22Rv1 (cell line): ENCODE results near the gene FLVCR2.

ENCODE experiments used
- CTCF ChIP-seq: fragments of 450-650 bp; IDR thresholded peaks from 2 replicates; pipeline ENCODE4 v1.5.1; 2017; ENCODE audit warnings: mild to moderate bottlenecking
- ZFX ChIP-seq: fragments of 450-650 bp; IDR thresholded peaks from 2 replicates; pipeline ENCODE4 v1.6.1; 2017; ENCODE audit warnings: antibody characterized with exemption, borderline replicate concordance

GRCh38 chr14:75645056-75645455 is 66.6 kb downstream of the FLVCR2 start:
- no peak for TF ChIP-seq CTCF
- TF ChIP-seq ZFX, result no peak
